ENCODE data around the gene LCE5A.
"Not testable (repeated sequence)": the region's sequence is repeated elsewhere in the genome, so short reads cannot be mapped to it uniquely, and the experiment has no call there.

Gene LCE5A

GRCh38 chr1:152510503-152510902 is at the start of gene LCE5A:
LCE5A (plus strand) TSS chr1:152510803; CDS start chr1:152511535, 732 bp downstream.
- DNase-seq: no peak

GRCh38 chr1:152461544-152461943 is 49.1 kb upstream of the LCE5A start:
- DNase-seq: peak in 5 of 6 experiments; percentile 15 to 50 (median 24)

- no peak for DNase-seq
Measured at GRCh38 chr1:152462636-152463035, 48.0 kb upstream of the LCE5A start.

DNA sequence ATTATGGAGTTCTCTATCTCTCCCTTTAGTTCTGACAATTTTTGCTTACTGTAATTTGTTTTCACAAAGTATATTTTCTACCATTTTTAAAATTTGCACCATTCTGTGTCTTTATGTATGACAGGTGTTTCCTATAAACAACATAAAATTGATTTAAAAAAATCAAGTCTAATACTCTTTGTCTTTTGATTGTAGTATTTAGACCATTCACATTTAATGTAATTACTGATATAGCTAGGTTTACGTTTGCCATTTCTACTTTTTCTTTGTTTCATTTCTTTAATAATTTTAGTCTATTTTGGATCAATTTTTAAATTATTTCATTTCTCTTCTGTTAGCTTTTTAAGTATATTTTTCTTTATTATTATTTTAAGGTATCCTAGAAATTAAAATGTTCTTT is 44.4 kb upstream of the LCE5A start:
- DNase-seq: no peak

- no peak for DNase-seq
Measured at GRCh38 chr1:152473887-152474537, 36.6 kb upstream of the LCE5A start.

DNA sequence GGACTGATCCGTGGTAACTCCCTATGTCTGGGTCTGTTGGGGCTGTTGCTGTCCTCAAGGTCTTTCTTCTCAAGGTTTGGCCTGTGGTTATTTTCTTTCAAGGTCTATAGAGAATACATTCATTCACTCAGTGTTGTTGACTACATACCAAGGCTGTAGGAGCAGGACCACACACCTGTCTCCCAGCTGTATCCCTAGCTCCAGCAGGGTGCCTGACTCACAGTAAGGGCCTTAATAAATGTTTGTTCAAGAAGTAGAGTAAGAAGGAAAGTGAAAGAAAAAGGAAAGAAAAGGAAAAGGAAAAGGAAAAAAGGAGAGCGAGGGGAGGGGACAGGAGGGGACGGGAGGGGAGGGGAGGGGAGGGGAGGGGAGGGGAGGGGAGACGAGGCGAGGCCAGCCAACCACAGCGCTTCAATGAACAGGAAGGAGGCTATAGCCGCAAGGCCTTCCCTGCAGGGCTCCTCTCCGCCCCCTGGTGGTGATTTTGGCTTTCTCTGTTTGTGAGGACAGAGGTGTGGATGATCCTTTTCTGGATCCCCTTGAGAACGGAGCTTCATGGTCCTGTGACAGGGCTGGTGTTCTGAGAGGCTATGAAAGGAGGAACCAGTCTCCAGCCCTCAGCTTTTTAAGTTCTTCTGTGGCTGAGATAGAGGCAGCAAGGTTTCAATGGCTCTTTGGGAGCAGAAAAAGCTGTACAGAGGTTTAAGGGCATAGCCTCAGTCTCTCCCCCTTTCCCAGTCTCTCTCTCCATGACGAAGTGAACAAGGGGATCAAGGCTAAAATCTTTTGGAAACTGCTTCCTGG is 30.6 kb upstream of the LCE5A start:
- peak in 5 of 6 experiments; percentile 3 to 25 (median 7) for DNase-seq

DNA sequence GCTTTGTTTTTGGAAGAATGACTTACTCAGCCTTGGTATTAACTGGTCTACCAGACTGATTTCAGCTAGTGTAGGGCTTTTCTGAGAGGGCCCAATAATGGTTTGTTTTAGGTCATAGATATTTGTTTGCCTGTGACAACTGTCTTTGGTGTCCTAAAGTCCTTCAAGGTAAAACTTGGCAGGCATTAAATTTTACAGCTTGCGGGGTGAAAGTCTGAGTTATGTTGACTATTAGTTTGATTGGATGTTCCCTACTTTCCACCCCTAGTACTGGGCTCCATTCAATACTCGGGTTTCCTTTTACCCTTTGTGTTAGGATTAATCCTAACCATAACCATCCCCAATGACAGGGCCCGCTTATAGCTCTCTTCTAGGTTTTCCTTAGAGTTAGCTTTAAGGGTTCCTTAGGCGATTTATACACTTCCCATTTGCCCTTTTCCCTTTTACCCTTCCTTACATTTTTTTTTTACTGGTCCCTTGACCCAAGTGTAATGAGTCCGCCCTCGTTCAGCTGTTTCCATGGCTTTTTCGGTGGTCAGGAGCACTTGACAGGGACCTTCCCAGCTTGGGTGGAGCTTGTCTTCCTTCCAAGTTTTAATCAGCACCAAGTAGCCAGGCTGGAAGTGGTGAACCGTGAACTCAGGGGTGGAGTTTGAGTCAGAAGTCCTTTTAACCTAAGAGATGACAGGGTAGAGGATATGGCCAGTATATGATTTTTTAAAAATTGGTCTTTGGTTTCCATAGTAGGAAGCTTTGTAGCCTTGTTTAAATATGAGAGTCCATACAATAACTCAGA is 28.5 kb upstream of the LCE5A start:
- no peak for DNase-seq

GRCh38 chr1:152486400-152487006 is 24.1 kb upstream of the LCE5A start:
- no peak for DNase-seq

DNA sequence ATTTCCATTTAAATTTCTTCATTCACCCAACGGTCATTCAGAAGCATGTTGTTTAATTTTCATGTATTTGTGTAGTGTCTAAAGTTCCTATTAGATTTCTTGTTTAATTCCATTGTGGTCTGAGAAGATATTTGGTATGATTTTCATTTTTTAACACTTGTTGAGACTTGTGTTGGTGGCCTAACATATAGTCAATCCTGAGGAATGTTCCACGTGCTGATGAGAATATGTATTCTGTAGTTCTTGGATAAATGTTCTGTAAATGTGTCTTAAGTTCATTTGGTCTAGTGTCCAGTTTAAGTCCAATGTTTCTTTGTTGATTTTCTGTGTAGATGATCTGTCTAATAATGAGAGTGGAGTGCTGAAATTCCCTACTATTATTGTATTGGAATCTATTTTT is 22.7 kb upstream of the LCE5A start:
- no peak for DNase-seq

DNA sequence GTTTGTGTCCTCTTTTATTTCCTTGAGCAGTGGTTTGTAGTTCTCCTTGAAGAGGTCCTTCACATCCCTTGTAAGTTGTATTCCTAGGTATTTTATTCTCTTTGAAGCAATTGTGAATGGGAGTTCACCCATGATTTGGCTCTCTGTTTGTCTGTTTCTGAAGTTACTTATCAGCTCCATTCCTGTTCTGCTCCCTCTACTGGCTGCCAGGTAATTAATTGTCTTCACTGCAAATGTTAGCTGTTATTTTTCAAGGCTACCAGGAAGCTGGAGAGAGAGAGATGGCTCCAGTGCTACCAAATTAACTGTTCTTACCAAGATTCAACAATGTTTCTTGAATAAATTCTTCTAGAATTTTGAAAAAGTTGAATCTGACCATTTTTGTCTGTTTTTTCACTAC is 19.1 kb upstream of the LCE5A start:
- not testable (repeated sequence) for DNase-seq

DNA sequence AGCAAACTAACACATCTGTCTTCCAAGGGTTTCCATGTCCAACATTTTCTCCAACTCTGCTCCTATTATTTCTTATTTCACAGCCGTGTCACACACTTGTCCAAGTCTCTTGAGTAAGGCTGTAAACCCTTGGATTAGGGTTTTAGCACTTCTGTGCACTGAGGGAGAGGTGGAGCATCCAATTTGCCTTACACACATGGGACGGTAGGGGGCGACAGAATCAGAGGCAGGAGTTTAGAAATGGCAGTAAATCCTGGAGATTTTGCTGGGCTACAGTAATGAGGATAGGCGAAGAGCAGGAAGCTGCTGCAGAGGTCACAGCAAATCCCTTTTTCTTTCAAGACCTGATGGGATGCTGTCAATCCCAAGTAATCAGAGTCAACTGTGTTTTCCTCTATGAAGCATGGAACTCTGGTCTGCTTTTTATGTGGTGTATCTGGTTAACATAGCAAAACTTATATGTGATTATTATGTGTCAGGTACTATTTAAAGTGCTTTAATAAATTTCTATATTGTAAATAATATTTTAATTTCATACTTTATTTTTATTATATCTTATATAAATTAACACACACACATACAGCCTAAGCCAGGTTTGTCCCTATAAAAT is 15.4 kb upstream of the LCE5A start:
- no peak for DNase-seq

- DNase-seq: no peak
Measured at GRCh38 chr1:152497273-152497672, 13.3 kb upstream of the LCE5A start.

DNA sequence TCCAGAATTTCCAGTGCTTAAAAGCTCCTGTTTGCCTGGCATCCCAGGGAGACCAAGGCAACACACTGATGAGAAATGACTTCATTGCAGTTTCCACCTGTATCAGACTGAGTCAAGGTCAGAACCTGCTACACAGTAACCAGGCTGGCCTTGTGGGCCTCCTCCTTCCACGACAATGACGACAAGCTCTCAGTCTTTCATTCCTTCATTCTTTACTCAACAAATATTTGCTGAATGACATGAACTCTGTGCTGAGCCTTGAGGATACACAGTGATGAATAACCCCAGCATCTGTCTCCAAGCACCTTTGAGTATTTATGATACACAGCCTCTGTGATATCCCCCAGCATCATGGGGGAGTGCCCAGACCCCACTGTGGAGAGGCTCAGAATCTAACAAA is 8.9 kb upstream of the LCE5A start:
- no peak for DNase-seq

- no peak for DNase-seq
Measured at GRCh38 chr1:152502496-152503180, 8.0 kb upstream of the LCE5A start.

DNA sequence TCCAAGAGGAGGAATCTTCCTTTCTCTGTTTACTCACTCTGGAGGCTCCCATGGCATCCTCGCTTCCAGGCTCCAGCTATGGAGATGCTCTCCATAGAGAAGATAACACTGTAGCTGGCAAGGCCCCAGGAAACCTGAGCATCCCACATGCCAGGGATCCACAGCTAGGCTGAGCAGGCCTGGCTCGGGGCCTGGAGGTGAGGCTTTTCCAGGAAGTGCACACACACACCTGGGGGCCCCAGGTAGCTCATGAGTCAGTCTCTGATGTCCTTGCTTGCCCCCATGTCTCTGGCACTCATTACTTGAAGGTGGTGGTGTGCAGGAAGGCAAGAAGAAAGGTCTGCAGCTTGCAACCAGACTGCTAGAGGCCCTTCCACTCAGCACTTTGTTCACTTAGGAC is 5.5 kb upstream of the LCE5A start:
- no peak for DNase-seq

DNA sequence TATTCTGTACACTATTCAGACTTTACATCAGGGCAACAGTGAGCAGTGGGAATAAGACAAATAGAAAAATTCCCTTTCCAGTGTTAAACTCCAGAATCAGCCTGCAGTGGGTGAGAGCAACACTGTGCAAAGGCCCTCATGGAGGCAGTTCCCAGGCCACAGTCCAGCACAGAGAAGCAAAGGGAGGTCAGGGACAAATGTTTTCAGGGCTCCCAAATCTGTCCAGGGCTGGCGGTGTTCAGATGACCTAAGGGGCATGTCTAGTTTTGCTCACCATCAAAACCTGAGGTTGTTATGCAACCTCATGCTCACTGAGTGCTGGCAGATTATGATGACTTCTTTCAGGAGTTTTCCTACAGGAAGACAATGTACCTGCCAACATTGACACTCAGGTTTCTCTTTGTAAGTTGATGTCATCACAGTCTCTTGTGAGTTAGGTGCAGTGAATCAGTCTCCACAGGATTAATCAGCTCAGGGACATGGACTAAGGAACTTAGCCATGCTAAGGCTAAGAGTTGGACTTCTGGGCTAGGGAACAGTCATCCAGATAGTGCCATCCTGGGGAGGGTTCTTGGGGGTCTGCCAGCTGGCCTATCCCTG is 3.6 kb upstream of the LCE5A start:
- no peak for DNase-seq

DNA sequence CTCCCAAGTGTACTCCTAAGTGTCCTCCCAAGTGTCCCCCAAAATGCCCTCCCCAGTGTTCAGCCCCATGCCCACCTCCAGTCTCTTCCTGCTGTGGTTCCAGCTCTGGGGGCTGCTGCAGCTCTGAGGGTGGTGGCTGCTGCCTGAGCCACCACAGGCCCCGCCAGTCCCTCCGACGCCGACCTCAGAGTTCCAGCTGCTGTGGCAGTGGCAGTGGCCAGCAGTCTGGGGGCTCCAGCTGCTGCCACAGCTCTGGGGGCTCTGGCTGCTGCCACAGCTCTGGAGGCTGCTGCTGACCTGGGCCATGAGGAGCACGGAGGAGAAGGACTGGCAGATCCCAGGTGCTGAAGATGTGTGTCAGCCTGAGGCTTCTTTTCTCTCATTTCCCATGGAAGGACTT is 993 bp downstream of the LCE5A start:
- DNase-seq: no peak

DNA sequence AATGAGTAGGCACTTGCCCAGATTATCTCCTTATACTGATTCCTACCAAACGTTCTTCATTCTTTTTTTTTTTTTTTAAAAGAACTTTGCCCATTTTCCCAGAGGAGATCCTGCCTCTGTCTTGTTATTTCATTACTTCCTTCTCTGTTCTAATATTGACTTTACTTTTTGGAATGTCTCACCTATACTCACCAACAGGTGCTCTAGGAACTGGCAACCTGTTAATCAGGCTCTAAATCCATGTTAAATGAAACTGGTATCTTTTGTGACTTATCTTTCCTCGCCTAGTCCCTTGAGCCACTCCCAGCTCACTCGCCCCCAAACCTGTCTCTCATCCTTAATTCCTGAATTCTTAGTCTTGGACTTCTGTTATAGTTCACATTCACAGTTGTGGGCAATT is 2.5 kb downstream of the LCE5A start:
- DNase-seq: no peak

GRCh38 chr1:152514715-152515433 is 4.3 kb downstream of the LCE5A start:
- no peak for DNase-seq

GRCh38 chr1:152515434-152515783 is 4.8 kb downstream of the LCE5A start:
- no peak for DNase-seq

GRCh38 chr1:152516082-152516481 is 5.5 kb downstream of the LCE5A start:
- DNase-seq: no peak
